Kidney epithelial cell (primary cell): Measurements from ENCODE around the gene EHMT2. TPM values are rescaled to one million over a fixed set of nuclear protein-coding genes. Genes with fewer than 3 reads are reported as not detected.

Source experiments
- DNase-seq: peaks from one replicate; pipeline ENCODE4 v3.0.0-alpha.2; 2010; ENCODE audit warnings: low read depth
- H3K27me3 ChIP-seq: 2 replicates; pipeline ENCODE4 v1.6.0; 2011; ENCODE audit warnings: low read length; ENCODE audit not compliant: control insufficient read depth, insufficient read depth
- H3K36me3 ChIP-seq: 2 replicates; pipeline ENCODE4 v1.5.1; 2011; ENCODE audit warnings: low read length; ENCODE audit not compliant: control insufficient read depth, insufficient read depth
- H3K4me3 ChIP-seq: 2 replicates; pipeline ENCODE4 v1.5.1; 2011; ENCODE audit warnings: low read depth, mild to moderate bottlenecking, control low read depth, low read length
- total RNA-seq: library from RNA; depleted of rRNA; stranded (reverse); fragments of >200 nt; gene quantifications from 2 replicates; pipeline ENCODE4 v1.2.3, GENCODE V29; 2015
- TF ChIP-seq, protein P1 (sequence below): IDR thresholded peaks from 2 replicates; pipeline ENCODE4 v1.5.1; 2011; ENCODE audit warnings: mild to moderate bottlenecking, moderate library complexity, low read length, control low read depth, inconsistent platforms; ENCODE audit not compliant: insufficient read depth, poor library complexity, severe bottlenecking

EHMT2 gene
- total RNA-seq = 55.7 and 59.3 TPM in 2 replicates

DNA sequence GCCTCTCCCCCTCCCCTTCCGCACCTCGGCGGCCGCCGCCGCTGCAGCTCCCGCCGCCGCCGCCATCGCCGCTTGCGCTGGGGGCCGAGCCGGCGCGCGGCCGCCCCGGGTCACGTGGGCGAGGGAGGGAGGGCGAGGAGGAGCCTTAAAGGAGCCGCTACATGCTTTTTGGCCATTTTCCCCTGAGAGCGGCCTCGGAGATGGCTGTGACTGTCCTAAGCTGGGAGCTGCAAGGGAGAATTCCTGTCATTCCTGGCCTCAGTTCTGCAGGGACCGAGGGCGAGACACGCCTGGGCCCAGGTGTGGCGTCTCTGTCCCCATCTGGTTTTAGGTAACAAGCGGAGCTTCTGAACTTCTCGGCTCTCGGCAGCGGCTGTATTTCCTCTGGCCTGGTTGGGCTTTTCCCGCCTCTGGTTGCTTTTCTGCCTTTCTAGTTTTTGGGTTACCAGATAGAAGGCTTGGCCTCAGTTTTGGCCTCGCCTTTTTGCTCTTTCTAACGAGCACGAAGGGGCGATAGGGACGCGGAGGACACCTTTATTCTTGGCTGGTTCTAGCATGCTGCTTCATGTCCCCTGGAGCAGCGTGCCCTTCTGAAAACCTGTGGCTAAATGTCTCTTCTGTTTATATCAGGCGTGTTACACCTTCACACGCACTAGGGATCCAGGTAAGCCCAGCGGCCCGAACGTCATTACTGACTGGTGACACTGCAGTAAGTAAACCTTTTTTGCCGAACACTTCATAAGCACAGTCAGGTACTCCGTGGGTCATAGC is at the start of gene EHMT2:
TSS of gene EHMT2 (minus strand) at position 87 of the 771 bp plus-strand sequence. CDS start at position 66, 21 bp downstream.
- DNase-seq = no peak
- TF ChIP-seq, protein P1, sequence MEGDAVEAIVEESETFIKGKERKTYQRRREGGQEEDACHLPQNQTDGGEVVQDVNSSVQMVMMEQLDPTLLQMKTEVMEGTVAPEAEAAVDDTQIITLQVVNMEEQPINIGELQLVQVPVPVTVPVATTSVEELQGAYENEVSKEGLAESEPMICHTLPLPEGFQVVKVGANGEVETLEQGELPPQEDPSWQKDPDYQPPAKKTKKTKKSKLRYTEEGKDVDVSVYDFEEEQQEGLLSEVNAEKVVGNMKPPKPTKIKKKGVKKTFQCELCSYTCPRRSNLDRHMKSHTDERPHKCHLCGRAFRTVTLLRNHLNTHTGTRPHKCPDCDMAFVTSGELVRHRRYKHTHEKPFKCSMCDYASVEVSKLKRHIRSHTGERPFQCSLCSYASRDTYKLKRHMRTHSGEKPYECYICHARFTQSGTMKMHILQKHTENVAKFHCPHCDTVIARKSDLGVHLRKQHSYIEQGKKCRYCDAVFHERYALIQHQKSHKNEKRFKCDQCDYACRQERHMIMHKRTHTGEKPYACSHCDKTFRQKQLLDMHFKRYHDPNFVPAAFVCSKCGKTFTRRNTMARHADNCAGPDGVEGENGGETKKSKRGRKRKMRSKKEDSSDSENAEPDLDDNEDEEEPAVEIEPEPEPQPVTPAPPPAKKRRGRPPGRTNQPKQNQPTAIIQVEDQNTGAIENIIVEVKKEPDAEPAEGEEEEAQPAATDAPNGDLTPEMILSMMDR = no peak
- no peaks in the 10 kb centered on the region for H3K27me3 ChIP-seq
- H3K4me3 ChIP-seq = peak within 1 kb of the TSS; percentile 83
- no peaks in the 10 kb centered on the region for H3K36me3 ChIP-seq

DNA sequence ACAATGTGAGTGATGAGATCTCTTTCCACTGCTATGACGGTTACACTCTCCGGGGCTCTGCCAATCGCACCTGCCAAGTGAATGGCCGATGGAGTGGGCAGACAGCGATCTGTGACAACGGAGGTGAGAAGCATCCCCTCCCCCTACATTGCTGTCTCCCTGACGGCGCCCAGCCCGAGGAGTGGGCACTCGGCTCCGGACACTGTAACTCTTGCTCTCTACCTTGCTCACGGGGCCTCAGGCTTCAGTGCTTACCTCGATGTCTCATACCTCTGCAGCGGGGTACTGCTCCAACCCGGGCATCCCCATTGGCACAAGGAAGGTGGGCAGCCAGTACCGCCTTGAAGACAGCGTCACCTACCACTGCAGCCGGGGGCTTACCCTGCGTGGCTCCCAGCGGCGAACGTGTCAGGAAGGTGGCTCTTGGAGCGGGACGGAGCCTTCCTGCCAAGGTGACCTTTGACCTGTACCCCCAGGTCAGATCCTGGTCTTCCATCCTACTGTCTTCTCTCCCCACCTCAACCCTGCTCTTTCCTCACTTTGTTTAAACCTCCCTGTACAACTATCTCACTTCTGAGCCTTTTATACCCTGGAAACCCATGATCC is 49.7 kb upstream of the EHMT2 start:
- H3K27me3 ChIP-seq = peaks cover 14% of the 10 kb centered on the region
- TF ChIP-seq, protein P1 = no peak
- H3K4me3 ChIP-seq = no peak overlapping the region
- H3K36me3 ChIP-seq = no peaks in the 10 kb centered on the region
- DNase-seq = no peak

DNA sequence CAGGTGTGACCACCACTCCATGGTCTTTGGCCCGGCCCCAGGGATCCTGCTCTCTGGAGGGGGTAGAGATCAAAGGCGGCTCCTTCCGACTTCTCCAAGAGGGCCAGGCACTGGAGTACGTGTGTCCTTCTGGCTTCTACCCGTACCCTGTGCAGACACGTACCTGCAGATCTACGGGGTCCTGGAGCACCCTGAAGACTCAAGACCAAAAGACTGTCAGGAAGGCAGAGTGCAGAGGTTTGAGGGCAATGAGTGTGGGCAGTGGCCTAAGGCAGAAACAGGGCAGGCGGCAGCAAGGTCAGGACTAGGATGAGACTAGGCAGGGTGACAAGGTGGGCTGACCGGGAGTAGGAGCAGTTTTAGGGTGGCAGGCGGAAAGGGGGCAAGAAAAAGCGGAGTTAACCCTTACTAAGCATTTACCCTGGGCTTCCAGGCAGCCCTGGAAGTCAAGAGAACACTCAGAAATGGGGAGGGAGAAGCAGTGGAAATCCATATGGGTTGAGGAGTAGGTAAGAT is 48.9 kb upstream of the EHMT2 start:
- no peaks in the 10 kb centered on the region for H3K36me3 ChIP-seq
- TF ChIP-seq, protein P1 = no peak
- no peak overlapping the region for H3K4me3 ChIP-seq
- H3K27me3 ChIP-seq = peaks cover 14% of the 10 kb centered on the region
- DNase-seq = no peak

DNA sequence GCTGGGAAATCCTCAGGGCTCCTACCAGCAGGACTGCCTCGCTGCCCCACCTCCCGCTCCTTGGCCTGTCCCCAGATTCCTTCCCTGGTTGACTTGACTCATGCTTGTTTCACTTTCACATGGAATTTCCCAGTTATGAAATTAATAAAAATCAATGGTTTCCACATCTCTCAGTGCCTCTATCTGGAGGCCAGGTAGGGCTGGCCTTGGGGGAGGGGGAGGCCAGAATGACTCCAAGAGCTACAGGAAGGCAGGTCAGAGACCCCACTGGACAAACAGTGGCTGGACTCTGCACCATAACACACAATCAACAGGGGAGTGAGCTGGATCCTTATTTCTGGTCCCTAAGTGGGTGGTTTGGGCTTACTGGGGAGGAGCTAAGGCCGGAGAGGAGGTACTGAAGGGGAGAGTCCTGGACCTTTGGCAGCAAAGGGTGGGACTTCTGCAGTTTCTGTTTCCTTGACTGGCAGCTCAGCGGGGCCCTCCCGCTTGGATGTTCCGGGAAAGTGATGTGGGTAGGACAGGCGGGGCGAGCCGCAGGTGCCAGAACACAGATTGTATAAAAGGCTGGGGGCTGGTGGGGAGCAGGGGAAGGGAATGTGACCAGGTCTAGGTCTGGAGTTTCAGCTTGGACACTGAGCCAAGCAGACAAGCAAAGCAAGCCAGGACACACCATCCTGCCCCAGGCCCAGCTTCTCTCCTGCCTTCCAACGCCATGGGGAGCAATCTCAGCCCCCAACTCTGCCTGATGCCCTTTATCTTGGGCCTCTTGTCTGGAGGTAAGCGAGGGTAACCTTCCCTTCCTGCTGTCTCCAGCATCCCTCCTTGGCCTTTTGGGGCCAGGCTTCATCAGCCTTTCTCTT is 48.2 kb upstream of the EHMT2 start, which contains the start of gene CFB:
TSS of gene CFB (plus strand) at position 589 of the 863 bp plus-strand sequence. CDS start at position 716, 127 bp downstream.
- Histone ChIP-seq H3K27me3 (peaks cover 14% of the 10 kb centered on the region), H3K36me3 (no peaks in the 10 kb centered on the region), H3K4me3 (no peak within 1 kb of the TSS)
- TF ChIP-seq, protein P1 = no peak
- peak; percentile 29 for DNase-seq

DNA sequence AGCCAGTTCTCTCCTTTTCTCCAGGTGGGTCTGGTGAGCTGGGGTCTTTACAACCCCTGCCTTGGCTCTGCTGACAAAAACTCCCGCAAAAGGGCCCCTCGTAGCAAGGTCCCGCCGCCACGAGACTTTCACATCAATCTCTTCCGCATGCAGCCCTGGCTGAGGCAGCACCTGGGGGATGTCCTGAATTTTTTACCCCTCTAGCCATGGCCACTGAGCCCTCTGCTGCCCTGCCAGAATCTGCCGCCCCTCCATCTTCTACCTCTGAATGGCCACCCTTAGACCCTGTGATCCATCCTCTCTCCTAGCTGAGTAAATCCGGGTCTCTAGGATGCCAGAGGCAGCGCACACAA is 47.6 kb upstream of the EHMT2 start:
- DNase-seq = no peak
- Histone ChIP-seq H3K4me3 (no peak overlapping the region), H3K27me3 (peaks cover 14% of the 10 kb centered on the region), H3K36me3 (no peaks in the 10 kb centered on the region)
- TF ChIP-seq, protein P1 = no peak
